Natural killer cell (primary cell): ENCODE data around the gene ITPR1. TPM values are rescaled to one million over a fixed set of nuclear protein-coding genes. Genes with fewer than 3 reads are reported as not detected.

Experiments used
- ATAC-seq, 3 donors: fragments of 150-1000 bp in 2 of 3; fragments of 200-7000 bp in 1 of 3; cut with Tn5 transposase; 1 replicate in 1 of 3; 2 replicates in 2 of 3; pipeline ENCODE4 v1.10.0; 2021; ENCODE audit warnings: mild to moderate bottlenecking in 2 of 3, moderate library complexity in 2 of 3
- DNase-seq, 2 donors: peaks; one replicate each; pipeline versions ENCODE4 v3.0.0 to v3.0.0-alpha.2; 2013 to 2021; ENCODE audit warnings: mixed read lengths in 1 of 2
- H3K27ac ChIP-seq: one replicate; pipeline ENCODE4 v1.5.1; 2013; ENCODE audit warnings: mild to moderate bottlenecking, low read length
- H3K27me3 ChIP-seq: one replicate; pipeline ENCODE4 v1.6.1; 2013; ENCODE audit warnings: low read length; ENCODE audit not compliant: control insufficient read depth, insufficient read depth
- H3K36me3 ChIP-seq: one replicate; pipeline ENCODE4 v1.6.1; 2013; ENCODE audit warnings: low read length; ENCODE audit not compliant: control insufficient read depth, insufficient read depth
- H3K4me1 ChIP-seq: one replicate; pipeline ENCODE4 v1.6.1; 2013; ENCODE audit warnings: low read length; ENCODE audit not compliant: control insufficient read depth, insufficient read depth
- H3K4me3 ChIP-seq: one replicate; pipeline ENCODE4 v1.5.1; 2013; ENCODE audit warnings: low read length
- H3K9me3 ChIP-seq: one replicate; pipeline ENCODE4 v1.6.1; 2013; ENCODE audit warnings: low read length; ENCODE audit not compliant: control insufficient read depth, insufficient read depth
- H3K27ac Mint-ChIP-seq, 2 donors: one replicate each; pipeline ENCODE4 v1.8.0; 2022; ENCODE audit warnings: mild to moderate bottlenecking in 2 of 2, mixed read lengths in 2 of 2, moderate library complexity in 1 of 2
- H3K27me3 Mint-ChIP-seq, 2 donors: one replicate each; pipeline ENCODE4 v1.8.0; 2022; ENCODE audit warnings: low read depth in 2 of 2, mixed read lengths in 2 of 2
- H3K36me3 Mint-ChIP-seq: one replicate; pipeline ENCODE4 v1.8.0; 2022; ENCODE audit warnings: mixed read lengths
- H3K4me1 Mint-ChIP-seq, 2 donors: one replicate each; pipeline ENCODE4 v1.8.0; 2022; ENCODE audit warnings: mixed read lengths in 2 of 2
- H3K4me3 Mint-ChIP-seq: one replicate; pipeline ENCODE4 v1.8.0; 2022; ENCODE audit warnings: mild to moderate bottlenecking, moderate library complexity, mixed read lengths
- H3K9me3 Mint-ChIP-seq, 2 donors: one replicate each; pipeline ENCODE4 v1.8.0; 2022; ENCODE audit warnings: mixed read lengths in 2 of 2
- CTCF ChIP-seq: fragments of 200-600 bp; IDR thresholded peaks from one replicate; pipeline ENCODE4 v1.8.0; 2022; ENCODE audit warnings: antibody characterized with exemption
- WGBS: methylation state at CpG from one replicate; pipeline ENCODE4 v1.1.7; 2013; ENCODE audit warnings: missing lambda C conversion rate; ENCODE audit not compliant: insufficient coverage; 5-methylcytosine and 5-hydroxymethylcytosine counted together
- intact Hi-C: fragments of 100-400 bp; cut with micrococcal nuclease; formaldehyde crosslinking; loops from one replicate; pipeline ENCODE4 v1.14.2; 2022
- total RNA-seq, 4 donors: library from RNA; stranded (reverse); fragments of 120-200 nt in 1 of 4; gene quantifications; one replicate each; pipeline versions ENCODE4 v1.2.3 to v1.2.4, GENCODE V29; 2013 to 2022

The ITPR1 gene
- total RNA-seq, 3 donors from 2014 or later (not counting 1 experiment from before 2014, with no cell fraction given), result 86.7 to 123 (median 94.8) TPM

GRCh38 chr3:4678320-4678719, 185.2 kb downstream of the ITPR1 start:
- peaks cover 38% of the 10 kb centered on the region for H3K36me3 ChIP-seq
- H3K27ac Mint-ChIP-seq, result no peak overlapping the region
- TF ChIP-seq CTCF, result no peak

GRCh38 chr3:4680227-4680691, 187.1 kb downstream of the ITPR1 start:
- Mint-ChIP-seq H3K9me3 (no peaks in the 10 kb centered on the region), H3K4me3 (no peak overlapping the region), H3K27ac (no peak overlapping the region), H3K27me3 (no peaks in the 10 kb centered on the region), H3K4me1 (peaks cover 14 to 27% of the 10 kb centered on the region in 2 donors), H3K36me3 (peaks cover 9% of the 10 kb centered on the region)
- intact Hi-C loops, result no loop called here
- H3K36me3 ChIP-seq, result peaks cover 34% of the 10 kb centered on the region
- peaks cover 16% of the 10 kb centered on the region for H3K4me1 ChIP-seq
- TF ChIP-seq CTCF, result no peak
- H3K27me3 ChIP-seq, result no peaks in the 10 kb centered on the region
- WGBS, result 98% methylated on average over 3 of the region's 3 CpGs
- no peak for DNase-seq
- H3K27ac ChIP-seq, result no peak overlapping the region
- no peak for ATAC-seq
- no peak overlapping the region for H3K4me3 ChIP-seq
- no peaks in the 10 kb centered on the region for H3K9me3 ChIP-seq

More at GRCh38 chr3:4678320-4678719, 185.2 kb downstream of the ITPR1 start:
- Mint-ChIP-seq H3K4me1 (peaks cover 4 to 12% of the 10 kb centered on the region in 2 donors), H3K9me3 (no peaks in the 10 kb centered on the region), H3K27me3 (no peaks in the 10 kb centered on the region), H3K4me3 (no peak overlapping the region), H3K36me3 (peaks cover 19% of the 10 kb centered on the region)
- Histone ChIP-seq H3K4me1 (peaks cover 4% of the 10 kb centered on the region), H3K9me3 (no peaks in the 10 kb centered on the region), H3K27ac (no peak overlapping the region), H3K4me3 (no peak overlapping the region), H3K27me3 (no peaks in the 10 kb centered on the region)
- no peak for ATAC-seq
- intact Hi-C loops, result no loop called here
- DNase-seq, result no peak
- 92% methylated on average over 10 of the region's 10 CpGs for WGBS

GRCh38 chr3:4680871-4681300, 187.7 kb downstream of the ITPR1 start:
- Histone ChIP-seq H3K27ac (no peak overlapping the region), H3K4me1 (peaks cover 16% of the 10 kb centered on the region), H3K9me3 (no peaks in the 10 kb centered on the region), H3K27me3 (no peaks in the 10 kb centered on the region), H3K4me3 (no peak overlapping the region), H3K36me3 (peaks cover 34% of the 10 kb centered on the region)
- Mint-ChIP-seq H3K4me1 (peaks cover 14 to 27% of the 10 kb centered on the region in 2 donors), H3K27me3 (no peaks in the 10 kb centered on the region), H3K36me3 (peaks cover 9% of the 10 kb centered on the region), H3K9me3 (no peaks in the 10 kb centered on the region), H3K4me3 (no peak overlapping the region), H3K27ac (no peak overlapping the region)
- no peak for TF ChIP-seq CTCF
- DNase-seq (no peak), ATAC-seq (no peak)
- intact Hi-C loops, result no loop called here
- 100% methylated on average over 2 of the region's 2 CpGs for WGBS

- H3K27ac Mint-ChIP-seq, result no peak overlapping the region
- H3K4me1 Mint-ChIP-seq, result peaks cover 14 to 27% of the 10 kb centered on the region in 2 donors
- no peaks in the 10 kb centered on the region for H3K27me3 Mint-ChIP-seq
- H3K9me3 ChIP-seq, result no peaks in the 10 kb centered on the region
- no peak overlapping the region for H3K27ac ChIP-seq
- intact Hi-C loops, result no loop called here
- no peak for TF ChIP-seq CTCF
- DNase-seq (no peak), ATAC-seq (no peak)
- H3K4me3 Mint-ChIP-seq, result no peak overlapping the region
- H3K4me3 ChIP-seq, result no peak overlapping the region
- no peaks in the 10 kb centered on the region for H3K27me3 ChIP-seq
- no peaks in the 10 kb centered on the region for H3K9me3 Mint-ChIP-seq
- H3K36me3 ChIP-seq, result peaks cover 37% of the 10 kb centered on the region
- peaks cover 9% of the 10 kb centered on the region for H3K36me3 Mint-ChIP-seq
- peaks cover 16% of the 10 kb centered on the region for H3K4me1 ChIP-seq
These were observed 188.2 kb downstream of the ITPR1 start for GRCh38 chr3:4681301-4681700.
